Kidney epithelial cell (primary cell): ENCODE measurements around the gene TMEM154. TPM values are rescaled to one million over a fixed set of nuclear protein-coding genes. Genes with fewer than 3 reads are reported as not detected.

Experiments used
- DNase-seq: peaks from one replicate; pipeline ENCODE4 v3.0.0-alpha.2; 2010; ENCODE audit warnings: low read depth
- H3K27me3 ChIP-seq: 2 replicates; pipeline ENCODE4 v1.6.0; 2011; ENCODE audit warnings: low read length; ENCODE audit not compliant: control insufficient read depth, insufficient read depth
- H3K36me3 ChIP-seq: 2 replicates; pipeline ENCODE4 v1.5.1; 2011; ENCODE audit warnings: low read length; ENCODE audit not compliant: control insufficient read depth, insufficient read depth
- H3K4me3 ChIP-seq: 2 replicates; pipeline ENCODE4 v1.5.1; 2011; ENCODE audit warnings: low read depth, mild to moderate bottlenecking, control low read depth, low read length
- total RNA-seq: library from RNA; depleted of rRNA; stranded (reverse); fragments of >200 nt; gene quantifications from 2 replicates; pipeline ENCODE4 v1.2.3, GENCODE V29; 2015
- TF ChIP-seq, protein P1 (sequence below): IDR thresholded peaks from 2 replicates; pipeline ENCODE4 v1.5.1; 2011; ENCODE audit warnings: mild to moderate bottlenecking, moderate library complexity, low read length, control low read depth, inconsistent platforms; ENCODE audit not compliant: insufficient read depth, poor library complexity, severe bottlenecking

The TMEM154 gene
- total RNA-seq, 1 donor from 2014 or later, result 20.8 TPM

- H3K27me3 ChIP-seq, result no peaks in the 10 kb centered on the region
- no peaks in the 10 kb centered on the region for H3K36me3 ChIP-seq
- TF ChIP-seq, protein P1, sequence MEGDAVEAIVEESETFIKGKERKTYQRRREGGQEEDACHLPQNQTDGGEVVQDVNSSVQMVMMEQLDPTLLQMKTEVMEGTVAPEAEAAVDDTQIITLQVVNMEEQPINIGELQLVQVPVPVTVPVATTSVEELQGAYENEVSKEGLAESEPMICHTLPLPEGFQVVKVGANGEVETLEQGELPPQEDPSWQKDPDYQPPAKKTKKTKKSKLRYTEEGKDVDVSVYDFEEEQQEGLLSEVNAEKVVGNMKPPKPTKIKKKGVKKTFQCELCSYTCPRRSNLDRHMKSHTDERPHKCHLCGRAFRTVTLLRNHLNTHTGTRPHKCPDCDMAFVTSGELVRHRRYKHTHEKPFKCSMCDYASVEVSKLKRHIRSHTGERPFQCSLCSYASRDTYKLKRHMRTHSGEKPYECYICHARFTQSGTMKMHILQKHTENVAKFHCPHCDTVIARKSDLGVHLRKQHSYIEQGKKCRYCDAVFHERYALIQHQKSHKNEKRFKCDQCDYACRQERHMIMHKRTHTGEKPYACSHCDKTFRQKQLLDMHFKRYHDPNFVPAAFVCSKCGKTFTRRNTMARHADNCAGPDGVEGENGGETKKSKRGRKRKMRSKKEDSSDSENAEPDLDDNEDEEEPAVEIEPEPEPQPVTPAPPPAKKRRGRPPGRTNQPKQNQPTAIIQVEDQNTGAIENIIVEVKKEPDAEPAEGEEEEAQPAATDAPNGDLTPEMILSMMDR, result no peak
- DNase-seq, result no peak
- H3K4me3 ChIP-seq, result no peak overlapping the region
These were observed 84.5 kb downstream of the TMEM154 start for GRCh38 chr4:152594978-152595925.

GRCh38 chr4:152594057-152594456, 85.7 kb downstream of the TMEM154 start:
- no peaks in the 10 kb centered on the region for H3K36me3 ChIP-seq
- no peak for DNase-seq

DNA sequence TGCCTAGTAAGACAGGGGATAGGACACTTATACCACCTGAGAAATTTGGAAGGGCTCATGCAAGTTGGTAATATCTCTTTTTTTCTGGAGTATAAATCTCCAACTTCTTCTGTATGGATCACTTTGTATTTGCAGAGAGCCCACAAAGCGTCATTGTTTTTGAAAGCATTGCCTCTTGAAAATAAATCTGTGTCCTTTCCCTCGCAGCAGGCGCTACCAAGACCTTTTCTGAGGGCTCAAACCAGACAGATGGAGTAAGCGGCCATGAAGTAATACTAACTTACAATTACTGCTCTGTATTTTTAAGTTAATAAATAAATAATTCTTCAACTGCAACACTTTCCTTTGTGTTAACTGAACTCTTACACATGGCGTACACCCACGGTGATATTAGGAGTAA, 87.9 kb downstream of the TMEM154 start:
- H3K4me3 ChIP-seq, result no peak overlapping the region
- TF ChIP-seq, protein P1, result no peak
- no peak for DNase-seq
- H3K27me3 ChIP-seq, result no peaks in the 10 kb centered on the region
- no peaks in the 10 kb centered on the region for H3K36me3 ChIP-seq

More at GRCh38 chr4:152594057-152594456, 85.7 kb downstream of the TMEM154 start:
- Histone ChIP-seq H3K4me3 (no peak overlapping the region), H3K27me3 (no peaks in the 10 kb centered on the region)
- TF ChIP-seq, protein P1, result no peak

GRCh38 chr4:152591396-152591795, 88.4 kb downstream of the TMEM154 start:
- Histone ChIP-seq H3K36me3 (no peaks in the 10 kb centered on the region), H3K27me3 (no peaks in the 10 kb centered on the region), H3K4me3 (no peak overlapping the region)
- TF ChIP-seq, protein P1, result no peak
- no peak for DNase-seq

DNA sequence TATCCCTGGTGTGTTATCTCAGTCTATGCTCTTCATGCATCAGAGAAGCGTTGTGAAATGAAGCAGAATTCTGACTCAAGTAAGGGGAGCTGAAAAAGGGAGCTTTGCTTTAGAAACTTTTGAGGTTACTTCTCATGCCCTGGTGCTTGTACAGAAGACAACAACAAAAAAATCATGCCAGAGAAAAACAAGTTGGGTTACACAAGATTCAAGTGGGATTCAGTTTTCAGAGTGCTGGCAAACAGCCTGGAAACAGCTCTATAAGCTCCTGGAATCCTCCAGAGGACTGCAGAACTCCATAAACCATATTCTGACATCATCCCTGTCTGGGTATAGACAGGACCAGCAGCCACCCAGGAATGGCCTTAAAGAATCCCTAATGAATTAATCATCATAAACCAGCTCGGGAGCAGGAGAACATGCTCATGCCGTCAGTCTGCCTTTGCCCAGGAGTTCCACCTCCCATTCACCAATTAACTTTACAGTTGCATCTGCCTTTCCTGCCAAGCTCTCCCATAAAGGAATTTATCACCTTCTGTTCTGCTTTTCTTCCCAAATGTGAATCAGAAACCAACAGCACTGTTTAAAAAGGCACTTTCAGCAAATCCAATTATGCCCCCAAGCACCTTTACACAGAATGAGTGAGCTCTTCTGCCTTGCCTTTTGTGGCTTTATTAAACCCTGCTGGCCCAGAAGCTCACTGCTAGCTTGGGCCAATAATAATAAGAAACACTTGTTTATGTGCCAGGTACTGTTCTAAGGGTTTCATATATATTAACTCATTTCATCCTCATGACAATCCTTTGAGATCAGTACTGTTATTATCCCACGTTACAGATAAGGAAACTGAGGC, 89.4 kb downstream of the TMEM154 start:
- peak; percentile 80 for DNase-seq
- H3K36me3 ChIP-seq, result no peaks in the 10 kb centered on the region
- TF ChIP-seq, protein P1, result no peak
- H3K27me3 ChIP-seq, result no peaks in the 10 kb centered on the region
- no peak overlapping the region for H3K4me3 ChIP-seq
